ENCODE data around the gene KIF4A. TPM values are rescaled to one million over a fixed set of nuclear protein-coding genes. Genes with fewer than 3 reads are reported as not detected.

KIF4A gene
- total RNA-seq, 2 donors from 2014 or later = 25.4 to 30.3 TPM

DNA sequence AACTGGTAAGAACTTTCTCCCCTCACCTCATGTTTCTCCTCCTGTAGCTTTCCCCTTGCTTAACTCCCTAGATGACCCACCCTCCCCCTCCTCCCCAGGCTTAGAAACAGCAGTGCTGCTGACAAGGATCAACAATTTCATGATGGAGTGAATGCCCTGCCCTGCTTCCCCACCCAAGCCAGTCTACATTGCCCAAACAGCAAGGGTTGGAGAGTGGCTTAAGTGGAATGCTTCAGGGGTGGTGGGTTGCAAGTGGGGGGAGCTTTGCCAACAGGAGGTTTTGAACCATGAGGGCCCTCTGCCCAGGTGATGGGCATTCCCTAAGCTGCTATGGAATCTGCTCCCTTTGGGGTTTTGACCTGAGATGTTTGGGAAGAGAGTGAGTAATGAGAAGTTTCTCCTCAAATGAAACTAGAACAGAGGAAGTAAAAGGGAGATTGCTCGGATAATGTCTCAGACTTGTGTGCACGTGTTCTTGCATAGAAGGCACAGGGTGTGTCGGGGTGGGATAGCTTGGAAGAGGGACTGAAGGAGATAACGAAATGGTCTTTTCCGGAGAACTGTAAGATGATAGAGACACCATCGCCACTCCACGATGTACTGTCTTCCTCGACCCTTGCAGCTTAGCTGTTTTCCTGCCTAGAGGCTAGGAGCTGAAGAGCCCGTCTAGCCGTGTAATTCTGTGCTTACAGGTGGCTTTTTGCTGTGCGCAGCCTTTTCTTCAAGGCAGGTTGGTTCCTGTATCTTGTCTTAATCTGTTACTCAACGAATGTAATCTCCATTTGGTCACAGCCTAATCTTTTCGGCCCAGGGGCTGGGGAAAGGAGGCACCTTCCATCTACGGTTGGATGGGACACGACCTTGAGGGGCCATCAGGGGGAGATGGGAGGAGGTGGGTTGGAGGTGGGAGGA lies 143.3 kb downstream of the KIF4A start:
- H3K36me3 Mint-ChIP-seq (ENCODE audit: low read depth) = no peaks in the 10 kb centered on the region

DNA sequence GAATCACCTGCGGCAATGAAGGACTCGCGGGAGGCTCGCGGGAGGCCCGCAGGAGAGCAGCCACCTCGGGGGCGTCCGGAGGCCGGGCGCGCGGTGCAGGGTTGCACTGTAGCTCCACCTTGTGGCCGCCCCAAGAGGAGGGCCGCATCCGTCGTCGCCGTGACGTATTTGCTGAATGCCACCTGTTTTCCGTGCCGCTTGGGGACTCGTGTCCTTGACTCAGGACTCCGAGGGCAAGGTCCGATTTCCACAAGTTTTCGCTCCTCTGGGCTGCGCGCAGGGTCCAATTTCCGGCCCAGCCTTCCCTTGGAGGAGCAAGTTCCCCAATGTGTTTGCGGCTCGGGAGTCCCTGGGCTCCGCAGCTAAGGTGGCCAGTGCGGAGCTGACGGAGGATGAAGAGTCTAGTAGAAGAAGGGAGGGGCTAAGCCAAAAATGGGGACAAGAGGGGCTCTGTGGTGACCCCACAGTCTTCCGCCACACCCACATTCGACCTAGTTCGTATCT lies 144.0 kb downstream of the KIF4A start:
- peak overlapping the region; percentile 88 for H3K27ac Mint-ChIP-seq
- H3K4me1 Mint-ChIP-seq = no peaks in the 10 kb centered on the region
- H3K27me3 Mint-ChIP-seq = no peaks in the 10 kb centered on the region
- peak; percentile 83 for ATAC-seq (replicated peaks)
- no peaks in the 10 kb centered on the region for H3K36me3 Mint-ChIP-seq (ENCODE audit: low read depth)
- peak overlapping the region; percentile 87 for H3K4me3 Mint-ChIP-seq
- H3K9me3 Mint-ChIP-seq = no peaks in the 10 kb centered on the region

More for the DNA sequence above, 143.3 kb downstream of the KIF4A start:
- H3K27me3 Mint-ChIP-seq = no peaks in the 10 kb centered on the region
- ATAC-seq (replicated peaks) = peak; percentile 2
- H3K27ac Mint-ChIP-seq = peak overlapping the region; percentile 88
- peak overlapping the region; percentile 87 for H3K4me3 Mint-ChIP-seq
- H3K9me3 Mint-ChIP-seq = no peaks in the 10 kb centered on the region
- no peaks in the 10 kb centered on the region for H3K4me1 Mint-ChIP-seq

DNA sequence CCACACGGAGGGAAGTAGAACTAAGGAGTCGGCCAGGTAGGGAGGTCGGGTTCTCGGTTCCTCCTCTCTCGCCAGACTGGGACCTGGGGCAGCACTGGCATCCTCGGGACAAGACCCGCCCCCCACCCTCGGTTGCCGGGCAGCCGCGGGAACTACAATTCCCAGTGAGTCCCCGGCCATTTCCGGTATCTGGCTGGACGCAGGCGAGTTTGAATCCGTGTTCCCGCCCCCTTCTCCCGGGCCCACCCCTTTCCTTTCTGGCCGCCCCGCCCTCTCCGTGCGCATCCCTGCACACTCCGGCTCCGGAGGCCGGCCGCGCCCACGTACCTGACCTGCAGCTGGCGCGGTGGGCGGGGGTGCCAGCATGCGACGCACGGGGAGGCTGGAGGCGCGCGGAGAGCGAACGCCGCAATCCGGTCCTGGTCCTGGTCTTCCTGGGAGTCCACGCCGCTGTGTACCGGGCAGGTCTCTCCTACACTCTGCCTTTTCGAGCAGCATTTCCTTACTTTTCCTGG lies 144.5 kb downstream of the KIF4A start:
- Mint-ChIP-seq H3K27me3 (no peaks in the 10 kb centered on the region), H3K4me1 (no peaks in the 10 kb centered on the region), H3K9me3 (no peaks in the 10 kb centered on the region), H3K36me3 (ENCODE audit: low read depth) (no peaks in the 10 kb centered on the region), H3K27ac (peak overlapping the region; percentile 88), H3K4me3 (peak overlapping the region; percentile 87)
- peak; percentile 79 for ATAC-seq (replicated peaks)

DNA sequence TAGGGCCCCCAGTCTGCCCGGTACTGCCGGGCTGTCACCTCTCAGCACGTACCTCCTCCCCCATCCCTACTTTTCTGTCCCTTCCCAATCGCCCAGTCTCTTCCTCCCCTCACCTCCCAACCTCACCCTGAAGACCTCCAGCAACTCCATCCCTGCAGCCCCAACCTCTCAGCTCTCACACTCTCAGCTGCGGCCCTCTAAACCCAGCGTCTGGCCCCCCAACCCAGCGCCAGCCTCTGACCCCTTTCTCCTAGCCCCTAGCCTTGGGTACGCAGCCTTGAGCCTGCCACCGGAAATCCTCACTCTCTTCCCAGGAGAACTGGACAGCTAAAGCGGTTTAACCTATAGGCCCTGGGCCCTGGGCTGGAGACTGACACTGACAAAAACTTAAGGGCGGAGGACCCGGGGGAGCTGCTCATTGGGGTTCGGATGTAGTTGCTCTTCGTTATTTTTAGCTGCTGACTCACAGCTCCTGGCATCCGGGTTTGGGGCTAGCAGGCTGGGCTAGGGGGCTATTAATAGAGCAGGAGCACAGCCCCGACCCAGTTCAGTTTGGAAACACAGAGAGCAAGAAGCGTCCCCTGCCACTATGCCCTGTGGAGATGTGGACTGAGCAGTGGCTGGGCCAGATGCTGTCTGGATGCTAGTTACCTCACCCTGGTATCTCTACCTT lies 145.1 kb downstream of the KIF4A start:
- Mint-ChIP-seq H3K4me3 (peak overlapping the region; percentile 87), H3K27me3 (no peaks in the 10 kb centered on the region), H3K9me3 (no peaks in the 10 kb centered on the region), H3K4me1 (no peaks in the 10 kb centered on the region), H3K36me3 (ENCODE audit: low read depth) (no peaks in the 10 kb centered on the region), H3K27ac (peak overlapping the region; percentile 36)
- ATAC-seq (replicated peaks) = no peak

DNA sequence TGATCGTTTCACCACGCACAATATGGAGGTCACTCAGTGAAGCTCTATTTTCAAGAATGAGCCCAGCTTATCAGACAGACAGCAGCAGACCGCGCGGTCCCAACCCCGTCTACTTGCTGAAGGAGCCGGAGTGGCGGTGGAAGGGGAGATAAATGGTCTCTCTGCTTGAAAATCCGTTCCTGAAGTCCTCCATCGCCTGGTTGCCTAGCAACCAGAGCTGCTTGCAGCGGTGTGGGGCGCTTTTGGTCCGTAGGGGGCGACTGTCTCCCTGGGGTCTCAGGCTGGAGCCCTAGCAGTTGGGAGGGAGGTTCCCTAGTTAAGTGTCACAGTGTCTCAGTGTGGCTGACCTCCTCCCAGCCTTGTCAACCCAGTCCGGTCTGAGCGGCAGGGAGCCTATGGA lies 146.4 kb downstream of the KIF4A start:
- no peak for ATAC-seq (replicated peaks)
- no peaks in the 10 kb centered on the region for H3K9me3 Mint-ChIP-seq
- peaks cover 1% of the 10 kb centered on the region for H3K27me3 Mint-ChIP-seq
- H3K4me3 Mint-ChIP-seq = no peak overlapping the region
- H3K36me3 Mint-ChIP-seq (ENCODE audit: low read depth) = no peaks in the 10 kb centered on the region
- H3K4me1 Mint-ChIP-seq = no peaks in the 10 kb centered on the region
- H3K27ac Mint-ChIP-seq = no peak overlapping the region

DNA sequence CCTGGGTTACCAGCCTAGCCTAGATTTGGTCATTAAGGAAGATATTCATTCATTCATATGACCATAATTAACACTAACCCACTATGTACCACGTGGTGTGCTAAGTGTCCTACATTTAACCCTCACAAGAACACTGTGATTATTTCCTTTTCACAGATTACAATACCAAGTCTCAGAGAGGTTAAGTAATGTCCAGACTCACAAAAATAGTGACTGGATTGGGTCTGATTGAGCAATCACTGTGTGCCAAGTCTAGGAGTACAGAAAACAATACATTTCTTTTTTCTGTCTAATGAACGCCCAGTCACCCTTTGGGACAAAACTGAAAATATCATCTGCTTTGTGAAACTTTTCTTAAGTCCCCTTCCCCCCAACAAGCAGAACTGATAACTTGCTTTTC lies 147.1 kb downstream of the KIF4A start:
- H3K27me3 Mint-ChIP-seq = peaks cover 5% of the 10 kb centered on the region
- H3K9me3 Mint-ChIP-seq = no peaks in the 10 kb centered on the region
- H3K36me3 Mint-ChIP-seq (ENCODE audit: low read depth) = no peaks in the 10 kb centered on the region
- no peak for ATAC-seq (replicated peaks)
- H3K4me1 Mint-ChIP-seq = no peaks in the 10 kb centered on the region
- H3K27ac Mint-ChIP-seq = no peak overlapping the region
- no peak overlapping the region for H3K4me3 Mint-ChIP-seq

DNA sequence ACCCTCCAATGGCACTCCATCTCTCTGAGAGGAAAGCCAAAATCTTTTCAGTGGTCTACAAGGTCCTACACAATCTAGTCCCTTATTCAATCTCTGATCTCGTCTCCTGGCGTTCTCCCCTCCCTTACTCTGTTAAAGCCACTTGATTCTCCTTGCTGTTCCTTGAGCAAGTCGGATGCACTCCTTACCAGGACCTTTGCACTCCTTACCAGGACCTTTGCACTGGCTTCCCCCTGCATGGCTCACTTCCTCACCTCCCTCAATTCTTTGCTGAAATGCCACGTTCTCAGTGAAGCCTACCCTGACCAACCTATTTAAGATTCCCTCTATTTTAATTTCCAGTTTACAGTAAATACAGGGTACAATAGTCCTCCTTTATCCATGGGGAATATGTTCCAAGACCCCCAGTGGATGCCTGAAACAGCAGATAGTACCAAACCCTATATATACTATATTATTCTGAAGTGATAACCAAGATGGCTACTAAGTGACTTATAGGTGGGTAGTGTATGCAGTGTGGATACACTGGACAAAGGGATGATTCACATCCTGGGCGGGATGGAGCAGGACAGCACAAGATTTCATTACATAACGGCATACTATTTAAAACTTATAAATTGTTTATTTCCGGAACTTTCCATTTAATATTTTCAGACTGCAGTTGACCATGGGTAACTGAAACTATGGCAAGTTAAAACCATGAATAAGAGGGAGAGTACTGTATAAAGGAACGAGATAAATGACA lies 148.2 kb downstream of the KIF4A start:
- Mint-ChIP-seq H3K36me3 (ENCODE audit: low read depth) (no peaks in the 10 kb centered on the region), H3K27ac (no peak overlapping the region), H3K27me3 (peaks cover 11% of the 10 kb centered on the region), H3K4me3 (no peak overlapping the region), H3K4me1 (no peaks in the 10 kb centered on the region), H3K9me3 (no peaks in the 10 kb centered on the region)
- ATAC-seq (replicated peaks) = no peak

DNA sequence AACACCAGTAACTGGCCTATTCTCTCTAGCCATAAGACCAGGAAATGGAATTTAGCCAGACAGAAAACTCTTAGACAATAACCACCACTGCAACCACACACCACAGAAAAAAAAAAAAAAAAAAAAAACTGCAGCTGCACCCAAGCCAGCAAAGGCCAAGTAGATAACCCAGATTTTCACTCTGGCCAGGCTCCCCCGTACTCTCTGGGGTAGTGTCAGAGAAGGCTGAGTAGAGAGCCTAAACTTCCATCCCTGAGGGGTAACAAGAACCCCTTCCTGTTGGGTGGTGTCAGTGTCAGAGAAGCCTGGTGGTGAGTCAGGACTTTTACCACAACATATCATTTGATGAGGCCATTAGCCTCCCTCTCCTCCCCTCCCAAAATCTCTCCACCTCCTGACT lies 149.1 kb downstream of the KIF4A start:
- peak; percentile 64 for ATAC-seq (replicated peaks)
- no peaks in the 10 kb centered on the region for H3K9me3 Mint-ChIP-seq

DNA sequence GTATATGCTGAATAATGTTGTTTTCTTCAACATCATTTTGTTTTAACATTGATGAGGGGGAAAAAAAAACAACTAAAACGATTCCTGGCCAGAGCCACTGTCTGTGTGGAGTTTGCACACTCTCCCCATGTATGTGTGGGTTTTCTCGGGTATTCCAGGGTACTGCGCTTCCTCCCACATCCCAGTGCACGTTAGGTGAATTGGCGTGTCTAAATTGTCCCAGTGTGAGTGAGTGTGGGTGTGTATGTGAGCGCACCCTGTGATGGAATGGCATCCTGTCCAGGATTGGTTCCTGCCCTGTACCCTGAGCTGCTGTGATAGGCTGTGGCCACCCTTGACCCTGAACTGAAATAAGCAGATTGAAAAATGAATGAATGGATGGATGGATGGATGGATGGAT lies 152.3 kb downstream of the KIF4A start:
- H3K27me3 Mint-ChIP-seq = peaks cover 19% of the 10 kb centered on the region
- H3K4me1 Mint-ChIP-seq = no peaks in the 10 kb centered on the region
- H3K4me3 Mint-ChIP-seq = no peak overlapping the region
- no peaks in the 10 kb centered on the region for H3K9me3 Mint-ChIP-seq
- no peak overlapping the region for H3K27ac Mint-ChIP-seq
- no peaks in the 10 kb centered on the region for H3K36me3 Mint-ChIP-seq (ENCODE audit: low read depth)
- ATAC-seq (replicated peaks) = no peak

More for the DNA sequence above, 149.1 kb downstream of the KIF4A start:
- no peak overlapping the region for H3K4me3 Mint-ChIP-seq
- H3K4me1 Mint-ChIP-seq = no peaks in the 10 kb centered on the region
- no peak overlapping the region for H3K27ac Mint-ChIP-seq
- H3K36me3 Mint-ChIP-seq (ENCODE audit: low read depth) = no peaks in the 10 kb centered on the region
- H3K27me3 Mint-ChIP-seq = peaks cover 11% of the 10 kb centered on the region

DNA sequence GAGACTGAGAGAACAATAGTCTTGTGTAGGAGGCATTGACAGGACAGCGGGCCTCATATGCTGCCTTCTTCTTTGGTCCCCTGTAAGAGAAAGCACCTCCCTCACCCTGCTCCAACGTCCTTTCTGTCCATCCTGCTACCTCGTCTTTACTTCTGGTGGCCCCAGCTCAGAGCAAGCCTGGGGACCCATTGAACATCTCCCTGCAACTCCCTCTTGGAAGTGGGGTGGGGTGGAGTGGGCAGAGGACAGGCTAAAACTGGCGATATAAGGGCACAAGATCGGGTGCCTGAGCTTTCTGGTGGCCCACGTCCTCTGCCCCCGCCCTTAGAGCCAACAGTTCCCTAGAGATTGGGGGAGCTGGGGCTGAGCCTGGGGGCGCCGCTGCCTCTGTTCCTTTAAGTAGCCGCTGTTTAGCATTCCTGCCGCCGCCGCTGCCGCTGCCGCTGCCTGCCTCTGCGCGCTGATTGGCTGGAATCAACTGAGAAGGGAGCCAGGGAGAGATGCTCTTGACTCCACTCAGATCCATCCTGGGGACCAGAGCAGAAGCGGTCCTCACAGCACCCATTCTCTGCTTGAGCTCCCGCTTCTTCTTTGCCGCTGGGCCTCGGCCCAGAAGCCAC lies 154.5 kb downstream of the KIF4A start, which contains the start of gene DLG3:
Gene DLG3, plus strand, starts transcription at position 510 of the 620 bp plus-strand sequence. CDS start 367 bp downstream, outside the sequence.
- peaks cover 19% of the 10 kb centered on the region for H3K27me3 Mint-ChIP-seq
- peak; percentile 66 for ATAC-seq (replicated peaks)

DNA sequence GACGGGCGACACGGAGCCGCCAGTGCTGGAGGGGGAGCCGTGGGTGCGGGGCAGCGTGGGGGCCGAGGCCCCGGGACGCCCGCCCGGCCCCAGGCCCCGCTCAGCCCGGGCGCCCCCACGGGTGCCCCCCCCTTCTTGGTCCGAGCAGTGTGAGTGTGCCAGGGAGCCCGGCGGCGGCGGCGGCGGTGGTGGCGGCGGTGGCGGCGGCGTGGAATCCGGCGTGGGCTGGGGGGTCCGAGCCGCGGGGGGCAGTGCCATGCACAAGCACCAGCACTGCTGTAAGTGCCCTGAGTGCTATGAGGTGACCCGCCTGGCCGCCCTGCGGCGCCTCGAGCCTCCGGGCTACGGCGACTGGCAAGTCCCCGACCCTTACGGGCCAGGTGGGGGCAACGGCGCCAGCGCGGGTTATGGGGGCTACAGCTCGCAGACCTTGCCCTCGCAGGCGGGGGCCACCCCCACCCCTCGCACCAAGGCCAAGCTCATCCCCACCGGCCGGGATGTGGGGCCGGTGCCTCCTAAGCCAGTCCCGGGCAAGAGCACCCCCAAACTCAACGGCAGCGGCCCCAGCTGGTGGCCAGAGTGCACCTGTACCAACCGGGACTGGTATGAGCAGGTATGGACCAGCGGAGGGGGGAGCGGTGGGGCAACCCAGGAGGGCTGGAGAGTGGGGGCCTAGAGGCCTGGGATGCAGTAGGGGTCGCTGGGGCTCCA lies 155.2 kb downstream of the KIF4A start:
- peaks cover 19% of the 10 kb centered on the region for H3K27me3 Mint-ChIP-seq
- H3K27ac Mint-ChIP-seq = no peak overlapping the region
- no peaks in the 10 kb centered on the region for H3K9me3 Mint-ChIP-seq
- ATAC-seq (replicated peaks) = peak; percentile 21
- H3K36me3 Mint-ChIP-seq (ENCODE audit: low read depth) = no peaks in the 10 kb centered on the region
- no peaks in the 10 kb centered on the region for H3K4me1 Mint-ChIP-seq
- no peak overlapping the region for H3K4me3 Mint-ChIP-seq

More for the DNA sequence above, 154.5 kb downstream of the KIF4A start, which contains the start of gene DLG3:
- Mint-ChIP-seq H3K4me3 (peak within 1 kb of the TSS; percentile 46), H3K36me3 (ENCODE audit: low read depth) (no peaks in the 10 kb centered on the region), H3K4me1 (no peaks in the 10 kb centered on the region), H3K27ac (no peak within 1 kb of the TSS), H3K9me3 (no peaks in the 10 kb centered on the region)

DNA sequence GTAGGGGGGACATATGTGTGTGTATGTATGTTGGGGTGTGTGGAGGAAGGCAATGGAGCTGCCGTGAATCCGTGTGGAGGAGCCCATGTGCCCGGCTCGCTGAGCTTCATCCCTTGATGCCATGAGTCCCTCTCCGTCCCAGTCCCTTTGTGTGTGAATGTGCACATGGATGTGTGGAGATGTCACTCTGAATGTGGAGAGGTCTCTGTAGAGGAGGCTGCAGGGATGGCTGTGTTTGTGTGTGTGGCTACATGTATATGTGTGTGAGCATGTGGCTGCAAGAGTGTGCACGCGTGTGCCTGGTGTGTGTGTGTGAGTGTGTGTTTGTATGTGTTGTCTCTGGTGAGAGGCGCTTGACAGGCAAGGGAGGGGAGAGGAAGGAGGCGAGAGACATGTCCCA lies 156.0 kb downstream of the KIF4A start:
- peaks cover 19% of the 10 kb centered on the region for H3K27me3 Mint-ChIP-seq
- peak overlapping the region; percentile 46 for H3K4me3 Mint-ChIP-seq
- H3K27ac Mint-ChIP-seq = no peak overlapping the region
- H3K9me3 Mint-ChIP-seq = no peaks in the 10 kb centered on the region
- no peak for ATAC-seq (replicated peaks)
- no peaks in the 10 kb centered on the region for H3K4me1 Mint-ChIP-seq
- no peaks in the 10 kb centered on the region for H3K36me3 Mint-ChIP-seq (ENCODE audit: low read depth)
